22Rv1 (cell line): ENCODE measurements around the gene GSG1L.

Experiments used
- ZFX ChIP-seq: fragments of 450-650 bp; IDR thresholded peaks from 2 replicates; pipeline ENCODE4 v1.6.1; 2017; ENCODE audit warnings: antibody characterized with exemption, borderline replicate concordance
- TF ChIP-seq, protein P1 (sequence below): fragments of 450-650 bp; IDR thresholded peaks from 2 replicates; pipeline ENCODE4 v1.5.1; 2017; ENCODE audit warnings: mild to moderate bottlenecking

DNA sequence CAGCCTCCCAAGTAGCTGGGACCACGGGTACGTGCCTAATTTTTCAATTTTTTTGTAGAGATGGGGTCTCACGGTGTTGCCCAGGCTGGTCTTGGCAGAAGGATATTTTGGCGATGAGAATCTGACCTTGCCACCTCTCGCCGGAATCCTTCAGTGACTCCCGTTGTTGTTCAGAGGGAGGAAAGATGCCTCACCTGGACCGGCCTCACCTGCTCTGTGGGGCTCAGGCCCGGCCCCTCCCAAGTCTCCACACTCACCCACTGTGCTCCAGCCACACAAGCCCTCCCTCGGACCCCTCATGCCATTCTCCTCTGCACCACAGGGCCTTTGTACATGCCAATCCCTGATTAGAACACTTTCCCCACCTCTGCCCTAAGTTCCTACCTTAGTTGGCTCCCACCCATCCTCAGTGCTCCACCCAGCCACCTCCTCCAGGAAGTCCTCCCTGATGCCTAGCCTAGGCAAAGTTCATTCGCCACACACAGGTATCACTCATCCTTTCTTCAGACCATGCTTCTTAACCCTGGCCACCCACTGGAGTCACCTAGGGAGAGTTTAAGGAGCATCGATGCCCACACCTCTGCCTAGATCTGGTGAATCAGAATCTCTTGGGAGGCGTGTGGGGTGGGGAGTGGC, 136.1 kb downstream of the GSG1L start:
- TF ChIP-seq, protein P1, sequence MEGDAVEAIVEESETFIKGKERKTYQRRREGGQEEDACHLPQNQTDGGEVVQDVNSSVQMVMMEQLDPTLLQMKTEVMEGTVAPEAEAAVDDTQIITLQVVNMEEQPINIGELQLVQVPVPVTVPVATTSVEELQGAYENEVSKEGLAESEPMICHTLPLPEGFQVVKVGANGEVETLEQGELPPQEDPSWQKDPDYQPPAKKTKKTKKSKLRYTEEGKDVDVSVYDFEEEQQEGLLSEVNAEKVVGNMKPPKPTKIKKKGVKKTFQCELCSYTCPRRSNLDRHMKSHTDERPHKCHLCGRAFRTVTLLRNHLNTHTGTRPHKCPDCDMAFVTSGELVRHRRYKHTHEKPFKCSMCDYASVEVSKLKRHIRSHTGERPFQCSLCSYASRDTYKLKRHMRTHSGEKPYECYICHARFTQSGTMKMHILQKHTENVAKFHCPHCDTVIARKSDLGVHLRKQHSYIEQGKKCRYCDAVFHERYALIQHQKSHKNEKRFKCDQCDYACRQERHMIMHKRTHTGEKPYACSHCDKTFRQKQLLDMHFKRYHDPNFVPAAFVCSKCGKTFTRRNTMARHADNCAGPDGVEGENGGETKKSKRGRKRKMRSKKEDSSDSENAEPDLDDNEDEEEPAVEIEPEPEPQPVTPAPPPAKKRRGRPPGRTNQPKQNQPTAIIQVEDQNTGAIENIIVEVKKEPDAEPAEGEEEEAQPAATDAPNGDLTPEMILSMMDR, result no peak
- no peak for TF ChIP-seq ZFX
